ENCODE data around the gene SPATA4.

GRCh38 chr4:176210101-176210500 lies 14.7 kb upstream of the SPATA4 start:
- no peak for TF ChIP-seq CTCF (conservative IDR thresholded peaks at IDR 0.05 in 1 of 2, IDR thresholded peaks at IDR 0.05 in 1 of 2; ENCODE audit: extremely low read depth in 1 of 2, insufficient read depth in 1 of 2, low read depth in 1 of 2, low read length in 2 of 2)
- TF ChIP-seq EZH2 (IDR thresholded peaks at IDR 0.05; ENCODE audit: borderline replicate concordance, low read length) = no peak
